H1 (cell line): Measurements from ENCODE around the gene SARNP. TPM values are rescaled to one million over a fixed set of nuclear protein-coding genes. Genes with fewer than 3 reads are reported as not detected.

Experiments used
- BCL11A ChIP-seq, 2 experiments: IDR thresholded peaks; one replicate each; pipeline ENCODE4 v1.6.1; 2011; ENCODE audit warnings: low read depth in 2 of 2, low read length in 2 of 2, mild to moderate bottlenecking in 2 of 2
- E2F6 ChIP-seq: IDR thresholded peaks from 2 replicates; pipeline ENCODE4 v1.6.1; 2012; ENCODE audit warnings: inconsistent platforms
- PHF8 ChIP-seq: fragments of 200-600 bp; sonication (generic); conservative IDR thresholded peaks from 2 replicates; pipeline ENCODE4 v1.7.1; 2012; ENCODE audit warnings: low read depth, mild to moderate bottlenecking, inconsistent platforms, low read length, moderate library complexity
- RBBP5 ChIP-seq: IDR thresholded peaks from 2 replicates; pipeline ENCODE4 v1.7.1; 2012; ENCODE audit warnings: low read depth, mild to moderate bottlenecking, inconsistent platforms, low read length, moderate library complexity, borderline replicate concordance
- RNF2 ChIP-seq: fragments of 200-900, 300-1000 bp; sonication (generic); IDR thresholded peaks from 2 replicates; pipeline ENCODE4 v1.7.1; 2016; ENCODE audit warnings: borderline replicate concordance, low read depth, mild to moderate bottlenecking, antibody characterized with exemption, low read length; ENCODE audit not compliant: poor library complexity, severe bottlenecking; ENCODE audit errors: missing control alignments
- polyA plus RNA-seq, 7 experiments: library from polyadenylated mRNA; depleted of rRNA in 3 of 7; stranded (reverse) in 5 of 7; unstranded in 2 of 7; fragments of >200 nt in 5 of 7; fragments of 200-250 nt in 2 of 7; gene quantifications; 1 replicate in 5 of 7; 2 replicates in 1 of 7; 4 replicates in 1 of 7; pipeline versions ENCODE4 v1.2.1 to v1.2.3, GENCODE V29; 2011 to 2013; ENCODE audit warnings: missing spikeins in 2 of 7, mixed read lengths in 2 of 7
- total RNA-seq: library from RNA; stranded (reverse); fragmentation: NEBNext Ultra II Directional; extraction: Animal tissue kit (Norgen Biotek cat#: 25700); gene quantifications from 2 replicates; pipeline ENCODE4 v1.2.1, GENCODE V29; 2021
- TF ChIP-seq, protein P1 (sequence below): IDR thresholded peaks from 2 replicates; pipeline ENCODE4 v1.6.1; 2012; ENCODE audit warnings: low read length, inconsistent platforms

Gene SARNP
- total and polyA plus RNA-seq, 2 of the 8 experiments (the other 6 are each of a cell fraction or from before 2014, with no cell fraction given): 114 to 226 TPM

GRCh38 chr12:55721601-55722213 is 95.8 kb downstream of the SARNP start (continued):
- TF ChIP-seq BCL11A (IDR thresholded peaks at IDR 0.05; ENCODE audit: low read depth in 2 of 2, low read length in 2 of 2) (no peak), E2F6 (no peak), RNF2 (no peak), PHF8 (no peak), RBBP5 (no peak)
- TF ChIP-seq, protein P1, sequence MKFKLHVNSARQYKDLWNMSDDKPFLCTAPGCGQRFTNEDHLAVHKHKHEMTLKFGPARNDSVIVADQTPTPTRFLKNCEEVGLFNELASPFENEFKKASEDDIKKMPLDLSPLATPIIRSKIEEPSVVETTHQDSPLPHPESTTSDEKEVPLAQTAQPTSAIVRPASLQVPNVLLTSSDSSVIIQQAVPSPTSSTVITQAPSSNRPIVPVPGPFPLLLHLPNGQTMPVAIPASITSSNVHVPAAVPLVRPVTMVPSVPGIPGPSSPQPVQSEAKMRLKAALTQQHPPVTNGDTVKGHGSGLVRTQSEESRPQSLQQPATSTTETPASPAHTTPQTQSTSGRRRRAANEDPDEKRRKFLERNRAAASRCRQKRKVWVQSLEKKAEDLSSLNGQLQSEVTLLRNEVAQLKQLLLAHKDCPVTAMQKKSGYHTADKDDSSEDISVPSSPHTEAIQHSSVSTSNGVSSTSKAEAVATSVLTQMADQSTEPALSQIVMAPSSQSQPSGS: no peak
